H1 (cell line): ENCODE data around the gene CPLX1. TPM values are rescaled to one million over a fixed set of nuclear protein-coding genes. Genes with fewer than 3 reads are reported as not detected.

Experiments
- CTCF ChIA-PET: fragments of 300-600 bp; sonication (Branson Sonifier 250); formaldehyde crosslinking; loops from one replicate; lab custom pipeline; 2021; ENCODE audit not compliant: partially characterized antibody; lab: Charles Lee
- POLR2A ChIA-PET: fragments of 300-600 bp; sonication (Branson Sonifier 250); formaldehyde crosslinking; loops from one replicate; lab custom pipeline; 2021; ENCODE audit warnings: inconsistent platforms; ENCODE audit not compliant: partially characterized antibody; lab: Charles Lee
- DNase-seq, 2 experiments: peaks; one replicate each; pipeline versions ENCODE4 v3.0.0 to v3.0.0-alpha.2; 2010 to 2022; ENCODE audit warnings: low spot score in 2 of 2, low read depth in 1 of 2, mixed read lengths in 1 of 2
- FAIRE-seq: peaks from 2 replicates; lab custom pipeline; 2011; peaks lifted over from hg19 to GRCh38; lab: Jason Lieb, UNC
- H2AFZ ChIP-seq: 2 replicates; pipeline ENCODE4 v1.8.1; 2012; ENCODE audit warnings: low read length, inconsistent platforms
- H2AK5ac ChIP-seq: 2 replicates; pipeline ENCODE4 v1.6.1; 2013; ENCODE audit warnings: low read depth, low read length
- H2BK120ac ChIP-seq: replicated peaks from 2 replicates; pipeline ENCODE3; 2013; ENCODE audit warnings: low read depth, low read length, inconsistent platforms
- H2BK12ac ChIP-seq: 2 replicates; pipeline ENCODE4 v1.6.1; 2013; ENCODE audit warnings: low read depth, low read length
- H2BK15ac ChIP-seq: 2 replicates; pipeline ENCODE4 v1.6.1; 2013; ENCODE audit warnings: low read length
- H2BK20ac ChIP-seq: 2 replicates; pipeline ENCODE4 v1.6.1; 2013; ENCODE audit warnings: low read length
- H2BK5ac ChIP-seq: 2 replicates; pipeline ENCODE4 v1.6.1; 2013; ENCODE audit warnings: low read depth, low read length
- H3K14ac ChIP-seq: 2 replicates; pipeline ENCODE4 v1.6.1; 2013; ENCODE audit warnings: inconsistent platforms; ENCODE audit not compliant: insufficient read length
- H3K18ac ChIP-seq: 2 replicates; pipeline ENCODE4 v1.6.1; 2013; ENCODE audit warnings: low read length; ENCODE audit errors: extremely low read depth
- H3K23ac ChIP-seq: 2 replicates; pipeline ENCODE4 v1.6.1; 2013; ENCODE audit warnings: inconsistent platforms; ENCODE audit not compliant: insufficient read length
- H3K23me2 ChIP-seq: 2 replicates; pipeline ENCODE4 v1.6.1; 2013; ENCODE audit warnings: low read depth, low read length
- H3K27ac ChIP-seq: 2 replicates; pipeline ENCODE4 v1.6.1; 2011; ENCODE audit warnings: low read depth, low read length, inconsistent platforms
- H3K27me3 ChIP-seq, 4 experiments: replicated peaks in 1 of 4; 1 replicate in 1 of 4; 2 replicates in 3 of 4; pipeline versions ENCODE4 v1.6.1 to v1.8.1; 2011 to 2013; ENCODE audit warnings: low read length in 3 of 4, mild to moderate bottlenecking in 3 of 4, inconsistent platforms in 2 of 4, mixed read lengths in 2 of 4, moderate library complexity in 1 of 4; ENCODE audit not compliant: control insufficient read depth in 3 of 4, insufficient read depth in 3 of 4; ENCODE audit errors: extremely low read depth in 1 of 4
- H3K36me3 ChIP-seq, 4 experiments: 2 replicates each; pipeline versions ENCODE4 v1.6.1 to v1.8.1; 2011 to 2013; ENCODE audit warnings: mild to moderate bottlenecking in 4 of 4, low read length in 3 of 4, moderate library complexity in 2 of 4, control low read depth in 1 of 4, inconsistent platforms in 1 of 4; ENCODE audit not compliant: insufficient read depth in 4 of 4, control insufficient read depth in 2 of 4
- H3K4ac ChIP-seq: replicated peaks from 2 replicates; pipeline ENCODE3; 2013; ENCODE audit warnings: low read length, low read depth, mixed read lengths, inconsistent platforms; ENCODE audit not compliant: insufficient read length
- H3K4me1 ChIP-seq, 4 experiments: replicated peaks in 1 of 4; 1 replicate in 1 of 4; 2 replicates in 3 of 4; pipeline versions ENCODE4 v1.6.1 to v1.8.1; 2011 to 2013; ENCODE audit warnings: low read length in 3 of 4, inconsistent platforms in 2 of 4, mixed read lengths in 1 of 4; ENCODE audit not compliant: insufficient read depth in 4 of 4, control insufficient read depth in 3 of 4
- H3K4me2 ChIP-seq, 2 experiments: 2 replicates each; pipeline versions ENCODE4 v1.6.1 to v1.8.1; 2011 to 2013; ENCODE audit warnings: low read depth in 2 of 2, low read length in 2 of 2, control low read depth in 1 of 2, inconsistent platforms in 1 of 2, mild to moderate bottlenecking in 1 of 2; ENCODE audit not compliant: insufficient read depth in 1 of 2
- H3K4me3 ChIP-seq, 4 experiments: fragments of 200-600, 300-600 bp in 1 of 4; sonication (generic), shearing (Covaris generic), sonication (Bioruptor Twin) in 1 of 4; 2 replicates each; pipeline versions ENCODE4 v1.5.1 to v1.8.1; 2011 to 2016; ENCODE audit warnings: low read length in 4 of 4, low read depth in 3 of 4, control low read depth in 2 of 4, inconsistent platforms in 2 of 4, mild to moderate bottlenecking in 2 of 4, mixed read lengths in 1 of 4, moderate library complexity in 1 of 4; ENCODE audit not compliant: insufficient read depth in 2 of 4; ENCODE audit errors: extremely low read depth in 1 of 4
- H3K56ac ChIP-seq: replicated peaks from 2 replicates; pipeline ENCODE3; 2013; ENCODE audit warnings: low read depth, mild to moderate bottlenecking, mixed read lengths, low read length, inconsistent platforms; ENCODE audit not compliant: insufficient read length
- H3K79me1 ChIP-seq: 2 replicates; pipeline ENCODE4 v1.6.1; 2013; ENCODE audit warnings: low read depth, low read length, control low read depth
- H3K79me2 ChIP-seq, 2 experiments: 2 replicates each; pipeline versions ENCODE4 v1.6.1 to v1.8.1; 2012 to 2013; ENCODE audit warnings: low read length in 2 of 2, mild to moderate bottlenecking in 2 of 2, inconsistent platforms in 1 of 2; ENCODE audit not compliant: insufficient read depth in 2 of 2, control insufficient read depth in 1 of 2
- H3K9ac ChIP-seq, 4 experiments: replicated peaks in 1 of 4; 1 replicate in 1 of 4; 2 replicates in 3 of 4; pipeline versions ENCODE4 v1.6.1 to v1.8.1; 2011 to 2013; ENCODE audit warnings: low read depth in 3 of 4, low read length in 3 of 4, control low read depth in 2 of 4, mild to moderate bottlenecking in 2 of 4, moderate library complexity in 2 of 4, inconsistent platforms in 1 of 4; ENCODE audit errors: extremely low read depth in 1 of 4
- H3K9me3 ChIP-seq, 2 experiments: 2 replicates each; pipeline versions ENCODE4 v1.6.1 to v1.8.1; 2012 to 2013; ENCODE audit warnings: mild to moderate bottlenecking in 2 of 2, moderate library complexity in 2 of 2, control low read depth in 1 of 2, inconsistent platforms in 1 of 2, low read depth in 1 of 2, low read length in 1 of 2, mixed read lengths in 1 of 2; ENCODE audit not compliant: insufficient read depth in 2 of 2
- H4K20me1 ChIP-seq, 2 experiments: replicated peaks in 1 of 2; 2 replicates each; pipeline versions ENCODE3 to v1.8.1; 2011 to 2013; ENCODE audit warnings: inconsistent platforms in 2 of 2, low read length in 2 of 2, mild to moderate bottlenecking in 1 of 2; ENCODE audit not compliant: insufficient read depth in 2 of 2, control insufficient read depth in 1 of 2
- H4K5ac ChIP-seq: 2 replicates; pipeline ENCODE4 v1.6.1; 2013; ENCODE audit warnings: low read length, low read depth, mixed read lengths, inconsistent platforms; ENCODE audit not compliant: insufficient read length
- H4K8ac ChIP-seq: 2 replicates; pipeline ENCODE4 v1.8.0; 2013; ENCODE audit warnings: mild to moderate bottlenecking, moderate library complexity, low read length, inconsistent platforms; ENCODE audit not compliant: insufficient read depth; ENCODE audit errors: extremely low read depth
- H4K91ac ChIP-seq: replicated peaks from 2 replicates; pipeline ENCODE3; 2013; ENCODE audit warnings: low read length, mixed read lengths, inconsistent platforms; ENCODE audit not compliant: insufficient read length
- CEBPB ChIP-seq: IDR thresholded peaks from 2 replicates; pipeline ENCODE4 v1.6.1; 2012; ENCODE audit warnings: low read depth, low read length
- POLR2A ChIP-seq, 2 experiments: IDR thresholded peaks; 1 replicate in 1 of 2; 2 replicates in 1 of 2; pipeline ENCODE4 v1.6.1; 2011; ENCODE audit warnings: low read depth in 2 of 2, low read length in 2 of 2, mild to moderate bottlenecking in 2 of 2; ENCODE audit errors: control extremely low read depth in 1 of 2
- WGBS, 2 experiments: shearing (Covaris generic) in 1 of 2; methylation state at CpG; one replicate each; pipeline versions ENCODE4 v1.1.6 to v1.1.7; 2013 to 2015; ENCODE audit warnings: low lambda C conversion rate in 2 of 2, mixed read lengths in 2 of 2, inconsistent platforms in 1 of 2, low coverage in 1 of 2, missing lambda C conversion rate in 1 of 2; ENCODE audit not compliant: insufficient replicate concordance in 2 of 2, insufficient coverage in 1 of 2, insufficient read length in 1 of 2; ENCODE audit errors: extremely low coverage in 1 of 2, missing lambda C conversion rate in 1 of 2; 5-methylcytosine and 5-hydroxymethylcytosine counted together
- polyA plus RNA-seq, 7 experiments: library from polyadenylated mRNA; depleted of rRNA in 3 of 7; stranded (reverse) in 5 of 7; unstranded in 2 of 7; fragments of >200 nt in 5 of 7; fragments of 200-250 nt in 2 of 7; gene quantifications; 1 replicate in 5 of 7; 2 replicates in 1 of 7; 4 replicates in 1 of 7; pipeline versions ENCODE4 v1.2.1 to v1.2.3, GENCODE V29; 2011 to 2013; ENCODE audit warnings: missing spikeins in 2 of 7, mixed read lengths in 2 of 7
- total RNA-seq: library from RNA; stranded (reverse); fragmentation: NEBNext Ultra II Directional; extraction: Animal tissue kit (Norgen Biotek cat#: 25700); gene quantifications from 2 replicates; pipeline ENCODE4 v1.2.1, GENCODE V29; 2021

Gene CPLX1
- total and polyA plus RNA-seq, 2 of the 8 experiments (the other 6 are each of a cell fraction or from before 2014, with no cell fraction given): 0.32 to 0.56 TPM

DNA sequence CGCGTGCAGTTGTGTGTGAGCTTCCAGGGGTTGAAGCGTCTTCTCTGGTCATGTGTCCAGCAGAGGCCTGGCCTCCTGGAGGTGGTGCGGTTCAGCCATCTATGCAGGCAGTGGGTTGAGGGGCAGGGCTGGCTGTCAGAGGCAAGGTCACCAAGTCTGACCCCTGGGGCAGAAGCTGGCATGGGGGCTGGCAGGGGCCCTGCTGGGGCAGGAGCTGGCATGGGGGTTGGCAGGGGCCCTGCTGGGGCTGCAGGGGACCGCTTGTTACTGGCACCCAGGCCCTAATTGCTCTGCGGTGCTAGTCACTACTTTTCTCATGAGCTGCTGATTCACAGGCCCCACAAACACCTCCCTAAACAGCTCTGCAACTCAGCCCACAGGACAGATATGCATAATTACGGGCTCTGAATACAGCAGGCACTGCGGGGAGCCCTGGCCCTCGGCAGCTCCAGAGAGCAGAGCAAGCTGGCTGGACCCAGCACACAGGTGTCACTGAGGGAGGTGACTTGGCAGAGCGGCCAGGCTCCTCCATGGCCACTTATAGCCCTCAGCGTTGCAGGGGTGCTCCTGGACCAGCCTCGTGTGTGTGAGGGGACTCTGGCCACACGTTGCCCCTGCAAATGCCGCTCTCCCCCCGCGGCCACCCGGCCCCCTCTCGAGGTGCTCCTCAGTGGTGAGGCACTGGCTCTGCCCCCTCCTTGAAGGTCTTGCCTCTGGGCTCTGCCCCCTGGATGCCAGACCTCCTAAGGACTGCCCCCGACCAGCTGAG, 32.7 kb downstream of the CPLX1 start:
- H3K9me3 ChIP-seq: no peaks in the 10 kb centered on the region
- peak overlapping the region; percentile 8; the same call in 1 of the 2 replicates for H2BK20ac ChIP-seq
- H4K5ac ChIP-seq: no peak overlapping the region
- no peaks in the 10 kb centered on the region for H3K79me1 ChIP-seq
- 79% methylated on average over 19 of the region's 19 CpGs; no CpG with 5 or more reads in 1 of the 2 experiments for WGBS, 2 experiments
- no peak overlapping the region for H3K18ac ChIP-seq
- no peak overlapping the region for H3K14ac ChIP-seq
- POLR2A ChIA-PET: interaction anchor here (0.6 to 2.5 kb wide), 6 partner anchors 8 to 580 kb away, joined by 3 to 14 read pairs (median 4); no protein-coding TSS in a partner anchor
- peak overlapping the region; percentile 82; the same call in 1 of the 2 replicates for H2BK5ac ChIP-seq
- H3K23ac ChIP-seq: no peak overlapping the region
- no peak overlapping the region for H3K9ac ChIP-seq
- no peaks in the 10 kb centered on the region for H3K36me3 ChIP-seq
- H2BK12ac ChIP-seq: peak overlapping the region; percentile 99; the same call in 1 of the 2 replicates
- no peak for TF ChIP-seq CEBPB
- TF ChIP-seq POLR2A (IDR thresholded peaks at IDR 0.05; ENCODE audit: control extremely low read depth in 1 of 2, low read depth in 2 of 2, low read length in 2 of 2): no peak
- TF ChIP-seq, all 59 proteins: peak for 0
- Histone ChIP-seq H3K56ac (no peak overlapping the region), H2BK120ac (no peak overlapping the region), H3K27me3 (peaks cover 19 to 67% (median 54%) of the 10 kb centered on the region in 4 experiments), H4K8ac (no peak overlapping the region), H4K91ac (peak overlapping the region; percentile 79), H3K4me2 (no peak overlapping the region), H3K27ac (no peak overlapping the region), H2BK15ac (peak overlapping the region; percentile 100), H2AFZ (no peak overlapping the region), H3K23me2 (peaks cover 5% of the 10 kb centered on the region; the same call in 1 of the 2 replicates), H3K4me3 (no peak overlapping the region), H4K20me1 (peaks cover 4 to 8% of the 10 kb centered on the region in 2 experiments), H3K79me2 (no peaks in the 10 kb centered on the region), H2AK5ac (peak overlapping the region; percentile 99), H3K4ac (no peak overlapping the region), H3K4me1 (peaks cover 5 to 38% (median 21%) of the 10 kb centered on the region in 4 experiments)
- DNase-seq: no peak
- CTCF ChIA-PET: interaction anchor here (0.6 to 3.7 kb wide), 8 partner anchors 11 to 501 kb away, joined by 3 to 17 read pairs (median 3); no protein-coding TSS in a partner anchor
- FAIRE-seq: no peak
